Measurements from ENCODE around the gene RAB40C.

- TF ChIP-seq EZH2 (IDR thresholded peaks at IDR 0.05; ENCODE audit: insufficient read depth, poor library complexity, severe bottlenecking), result no peak
- no peak for TF ChIP-seq EZH2phosphoT487 (IDR thresholded peaks at IDR 0.05; ENCODE audit: insufficient read depth, low read depth)
Observed at GRCh38 chr16:582218-582613, 7.7 kb upstream of the RAB40C start.
